Ishikawa (cell line): ENCODE measurements around the gene C1QTNF6.

Source experiments
- CREB1 ChIP-seq: IDR thresholded peaks from 2 replicates; pipeline ENCODE4 v1.6.1; 2012; ENCODE audit warnings: low read depth
- EGR1 ChIP-seq: IDR thresholded peaks from 2 replicates; pipeline ENCODE4 v1.6.1; 2012
- EP300 ChIP-seq: IDR thresholded peaks from 2 replicates; pipeline ENCODE4 v1.6.1; 2012; ENCODE audit warnings: borderline replicate concordance
- NFIC ChIP-seq: IDR thresholded peaks from 2 replicates; pipeline ENCODE4 v1.6.1; 2012
- RAD21 ChIP-seq: IDR thresholded peaks from 2 replicates; pipeline ENCODE4 v1.6.1; 2012; ENCODE audit warnings: low read depth
- TAF1 ChIP-seq: IDR thresholded peaks from 2 replicates; pipeline ENCODE4 v1.6.1; 2012; ENCODE audit warnings: low read depth, mild to moderate bottlenecking
- TCF12 ChIP-seq: IDR thresholded peaks from 2 replicates; pipeline ENCODE4 v1.6.1; 2012; ENCODE audit warnings: low read depth
- YY1 ChIP-seq: IDR thresholded peaks from 2 replicates; pipeline ENCODE4 v1.6.1; 2012; ENCODE audit warnings: low read depth
- TF ChIP-seq, protein P1 (sequence below): IDR thresholded peaks from 2 replicates; pipeline ENCODE4 v1.6.1; 2012
- TF ChIP-seq, protein P2 (sequence below): IDR thresholded peaks from 2 replicates; pipeline ENCODE4 v1.6.1; 2012; ENCODE audit warnings: low read depth, mild to moderate bottlenecking

DNA sequence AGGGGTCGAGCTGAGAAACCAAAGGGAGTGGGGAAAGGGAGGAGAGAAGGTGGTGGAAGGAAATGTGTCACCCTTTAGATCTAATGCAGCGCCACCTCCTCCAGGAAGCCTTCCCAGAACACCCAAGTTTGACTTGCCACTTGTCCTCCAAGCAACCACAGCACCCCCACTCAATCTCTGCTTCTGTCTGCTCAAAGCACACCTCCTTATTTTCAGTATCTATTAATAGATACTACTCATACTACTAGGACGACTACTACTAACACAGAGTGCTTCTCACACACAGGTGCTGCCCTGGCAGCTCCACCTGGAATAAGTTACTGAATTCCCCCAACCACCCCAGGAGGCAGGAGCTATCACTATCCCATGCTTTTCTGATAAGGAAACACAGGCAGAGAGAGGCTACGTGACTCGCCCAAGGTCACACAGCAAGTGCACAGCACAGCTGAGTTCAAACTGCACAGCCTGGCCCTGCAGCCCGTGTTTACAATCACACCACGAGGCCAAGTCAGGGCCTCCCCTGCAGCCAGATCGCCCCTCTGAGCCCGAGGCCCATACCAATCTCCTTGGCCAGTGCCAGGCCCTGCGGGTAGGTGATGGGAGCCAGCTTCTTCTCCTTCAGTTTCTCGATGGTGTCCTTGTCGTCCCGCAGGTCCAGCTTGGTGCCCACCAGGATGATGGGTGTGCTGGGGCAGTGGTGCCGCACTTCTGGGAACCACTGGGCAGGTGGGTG, 42.8 kb upstream of the C1QTNF6 start:
- TF ChIP-seq TAF1 (no peak), TCF12 (no peak), CREB1 (no peak), NFIC (no peak), RAD21 (no peak), EP300 (no peak), YY1 (no peak), EGR1 (no peak)
- TF ChIP-seq, protein P1, sequence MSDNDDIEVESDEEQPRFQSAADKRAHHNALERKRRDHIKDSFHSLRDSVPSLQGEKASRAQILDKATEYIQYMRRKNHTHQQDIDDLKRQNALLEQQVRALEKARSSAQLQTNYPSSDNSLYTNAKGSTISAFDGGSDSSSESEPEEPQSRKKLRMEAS = no peak
- TF ChIP-seq, protein P2, sequence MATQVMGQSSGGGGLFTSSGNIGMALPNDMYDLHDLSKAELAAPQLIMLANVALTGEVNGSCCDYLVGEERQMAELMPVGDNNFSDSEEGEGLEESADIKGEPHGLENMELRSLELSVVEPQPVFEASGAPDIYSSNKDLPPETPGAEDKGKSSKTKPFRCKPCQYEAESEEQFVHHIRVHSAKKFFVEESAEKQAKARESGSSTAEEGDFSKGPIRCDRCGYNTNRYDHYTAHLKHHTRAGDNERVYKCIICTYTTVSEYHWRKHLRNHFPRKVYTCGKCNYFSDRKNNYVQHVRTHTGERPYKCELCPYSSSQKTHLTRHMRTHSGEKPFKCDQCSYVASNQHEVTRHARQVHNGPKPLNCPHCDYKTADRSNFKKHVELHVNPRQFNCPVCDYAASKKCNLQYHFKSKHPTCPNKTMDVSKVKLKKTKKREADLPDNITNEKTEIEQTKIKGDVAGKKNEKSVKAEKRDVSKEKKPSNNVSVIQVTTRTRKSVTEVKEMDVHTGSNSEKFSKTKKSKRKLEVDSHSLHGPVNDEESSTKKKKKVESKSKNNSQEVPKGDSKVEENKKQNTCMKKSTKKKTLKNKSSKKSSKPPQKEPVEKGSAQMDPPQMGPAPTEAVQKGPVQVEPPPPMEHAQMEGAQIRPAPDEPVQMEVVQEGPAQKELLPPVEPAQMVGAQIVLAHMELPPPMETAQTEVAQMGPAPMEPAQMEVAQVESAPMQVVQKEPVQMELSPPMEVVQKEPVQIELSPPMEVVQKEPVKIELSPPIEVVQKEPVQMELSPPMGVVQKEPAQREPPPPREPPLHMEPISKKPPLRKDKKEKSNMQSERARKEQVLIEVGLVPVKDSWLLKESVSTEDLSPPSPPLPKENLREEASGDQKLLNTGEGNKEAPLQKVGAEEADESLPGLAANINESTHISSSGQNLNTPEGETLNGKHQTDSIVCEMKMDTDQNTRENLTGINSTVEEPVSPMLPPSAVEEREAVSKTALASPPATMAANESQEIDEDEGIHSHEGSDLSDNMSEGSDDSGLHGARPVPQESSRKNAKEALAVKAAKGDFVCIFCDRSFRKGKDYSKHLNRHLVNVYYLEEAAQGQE = no peak
